Lower lobe of right lung (tissue), 2 donors: ENCODE data around the gene LPP. TPM values are rescaled to one million over a fixed set of nuclear protein-coding genes. Genes with fewer than 3 reads are reported as not detected.

ENCODE experiments used
- ATAC-seq, 2 donors: fragments of 200-7000 bp; cut with Tn5 transposase; one replicate each; pipeline ENCODE4 v1.9.1; 2020 to 2022; ENCODE audit warnings: mild to moderate bottlenecking in 2 of 2, moderate library complexity in 2 of 2
- DNase-seq: peaks from one replicate; pipeline ENCODE4 v3.0.0-alpha.2; 2020
- H3K27ac ChIP-seq: fragments of 200-600 bp; one replicate; pipeline ENCODE4 v1.8.0; 2022
- H3K27me3 ChIP-seq: fragments of 200-600 bp; one replicate; pipeline ENCODE4 v1.8.0; 2022; ENCODE audit warnings: low read depth
- H3K36me3 ChIP-seq: fragments of 200-600 bp; one replicate; pipeline ENCODE4 v1.8.0; 2022; ENCODE audit warnings: mild to moderate bottlenecking
- H3K4me1 ChIP-seq: fragments of 200-600 bp; one replicate; pipeline ENCODE4 v1.8.0; 2022
- H3K4me3 ChIP-seq: fragments of 200-600 bp; one replicate; pipeline ENCODE4 v1.8.0; 2022; ENCODE audit warnings: mild to moderate bottlenecking
- H3K9me3 ChIP-seq: fragments of 200-600 bp; one replicate; pipeline ENCODE4 v1.8.0; 2022
- intact Hi-C: fragments of 100-400 bp; cut with DNase I; formaldehyde crosslinking; loops from one replicate; pipeline ENCODE4 v1.11.0; 2022
- total RNA-seq: library from RNA; stranded (reverse); fragmentation: NEBNext Ultra II Directional; extraction: Animal tissue kit (Norgen Biotek cat#: 25700); gene quantifications from one replicate; pipeline ENCODE4 v1.2.1, GENCODE V29; 2021
- TF ChIP-seq, protein P1 (sequence below): fragments of 200-600 bp; IDR thresholded peaks from one replicate; pipeline ENCODE4 v1.8.0; 2022; ENCODE audit warnings: antibody characterized with exemption, mild to moderate bottlenecking
- donor health status: DM: no; HTN: yes; CAD: no; lungs with severe emphysema.

LPP gene
- total RNA-seq, 1 donor from 2014 or later, result 180 TPM

DNA sequence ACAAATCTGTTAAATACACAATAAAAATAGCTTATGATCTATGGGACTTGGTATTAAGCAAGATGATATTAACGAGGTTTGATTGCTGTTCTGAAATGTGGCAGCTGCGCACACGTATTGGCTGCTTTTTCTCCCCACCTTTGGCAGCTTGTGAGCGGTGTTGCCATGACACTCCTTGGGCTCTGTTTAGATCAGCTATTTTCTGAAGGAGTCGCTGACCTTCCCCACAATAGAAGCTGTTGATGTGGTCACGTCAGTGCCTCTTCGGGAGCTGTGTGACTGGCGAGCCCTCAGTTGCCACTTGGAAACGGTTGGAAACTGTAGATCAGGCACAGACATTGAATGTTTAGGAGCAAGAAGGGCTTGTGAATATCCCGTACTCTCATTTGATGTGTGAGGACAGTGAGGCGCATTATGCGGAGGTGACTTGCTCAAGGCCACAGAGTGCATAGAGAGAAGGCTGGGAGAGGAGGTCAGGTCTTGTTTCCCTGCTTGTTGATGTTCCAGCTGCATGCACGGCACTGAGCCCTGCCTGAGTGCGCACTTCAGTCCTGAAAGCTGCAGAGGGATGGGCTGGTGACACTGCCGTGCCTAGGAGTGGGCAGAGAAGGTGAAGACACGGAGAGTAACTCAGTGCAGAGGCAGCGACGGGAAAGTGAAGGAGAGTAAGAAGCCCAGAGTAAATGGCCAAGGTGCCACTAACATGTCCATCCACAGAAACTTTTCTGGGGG is 198.4 kb downstream of the LPP start:
- Histone ChIP-seq H3K27ac (no peak overlapping the region), H3K9me3 (no peaks in the 10 kb centered on the region), H3K27me3 (no peaks in the 10 kb centered on the region), H3K4me3 (no peak overlapping the region), H3K4me1 (peaks cover 17% of the 10 kb centered on the region), H3K36me3 (no peaks in the 10 kb centered on the region)
- DNase-seq, result no peak
- ATAC-seq, result no peak
- intact Hi-C loops, result no loop called here
- TF ChIP-seq, protein P1, sequence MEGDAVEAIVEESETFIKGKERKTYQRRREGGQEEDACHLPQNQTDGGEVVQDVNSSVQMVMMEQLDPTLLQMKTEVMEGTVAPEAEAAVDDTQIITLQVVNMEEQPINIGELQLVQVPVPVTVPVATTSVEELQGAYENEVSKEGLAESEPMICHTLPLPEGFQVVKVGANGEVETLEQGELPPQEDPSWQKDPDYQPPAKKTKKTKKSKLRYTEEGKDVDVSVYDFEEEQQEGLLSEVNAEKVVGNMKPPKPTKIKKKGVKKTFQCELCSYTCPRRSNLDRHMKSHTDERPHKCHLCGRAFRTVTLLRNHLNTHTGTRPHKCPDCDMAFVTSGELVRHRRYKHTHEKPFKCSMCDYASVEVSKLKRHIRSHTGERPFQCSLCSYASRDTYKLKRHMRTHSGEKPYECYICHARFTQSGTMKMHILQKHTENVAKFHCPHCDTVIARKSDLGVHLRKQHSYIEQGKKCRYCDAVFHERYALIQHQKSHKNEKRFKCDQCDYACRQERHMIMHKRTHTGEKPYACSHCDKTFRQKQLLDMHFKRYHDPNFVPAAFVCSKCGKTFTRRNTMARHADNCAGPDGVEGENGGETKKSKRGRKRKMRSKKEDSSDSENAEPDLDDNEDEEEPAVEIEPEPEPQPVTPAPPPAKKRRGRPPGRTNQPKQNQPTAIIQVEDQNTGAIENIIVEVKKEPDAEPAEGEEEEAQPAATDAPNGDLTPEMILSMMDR, result no peak

DNA sequence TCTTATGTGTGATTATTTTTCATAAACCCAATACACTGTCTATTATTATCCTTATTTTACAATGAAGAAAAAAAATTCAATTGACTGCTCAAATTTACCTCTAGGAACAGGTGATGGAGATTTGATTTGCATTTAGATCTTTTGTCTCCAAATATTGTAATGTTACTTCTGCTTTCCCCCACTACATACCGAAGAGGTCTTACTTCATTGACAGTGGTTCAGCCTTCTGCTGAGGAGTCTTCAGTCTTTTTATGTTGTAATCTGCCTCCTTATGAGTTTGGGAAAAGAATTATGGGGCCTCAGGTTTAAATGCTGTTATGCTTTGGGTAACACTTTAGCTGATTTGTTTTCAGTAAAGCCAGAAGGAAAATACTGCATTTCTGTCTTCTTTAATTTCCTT is 199.5 kb downstream of the LPP start:
- H3K36me3 ChIP-seq, result no peaks in the 10 kb centered on the region
- ATAC-seq, result no peak
- H3K4me1 ChIP-seq, result peaks cover 15% of the 10 kb centered on the region
- TF ChIP-seq, protein P1, result no peak
- DNase-seq, result no peak
- no peaks in the 10 kb centered on the region for H3K27me3 ChIP-seq
- H3K4me3 ChIP-seq, result no peak overlapping the region
- H3K9me3 ChIP-seq, result no peaks in the 10 kb centered on the region
- intact Hi-C loops, result no loop called here
- no peak overlapping the region for H3K27ac ChIP-seq

DNA sequence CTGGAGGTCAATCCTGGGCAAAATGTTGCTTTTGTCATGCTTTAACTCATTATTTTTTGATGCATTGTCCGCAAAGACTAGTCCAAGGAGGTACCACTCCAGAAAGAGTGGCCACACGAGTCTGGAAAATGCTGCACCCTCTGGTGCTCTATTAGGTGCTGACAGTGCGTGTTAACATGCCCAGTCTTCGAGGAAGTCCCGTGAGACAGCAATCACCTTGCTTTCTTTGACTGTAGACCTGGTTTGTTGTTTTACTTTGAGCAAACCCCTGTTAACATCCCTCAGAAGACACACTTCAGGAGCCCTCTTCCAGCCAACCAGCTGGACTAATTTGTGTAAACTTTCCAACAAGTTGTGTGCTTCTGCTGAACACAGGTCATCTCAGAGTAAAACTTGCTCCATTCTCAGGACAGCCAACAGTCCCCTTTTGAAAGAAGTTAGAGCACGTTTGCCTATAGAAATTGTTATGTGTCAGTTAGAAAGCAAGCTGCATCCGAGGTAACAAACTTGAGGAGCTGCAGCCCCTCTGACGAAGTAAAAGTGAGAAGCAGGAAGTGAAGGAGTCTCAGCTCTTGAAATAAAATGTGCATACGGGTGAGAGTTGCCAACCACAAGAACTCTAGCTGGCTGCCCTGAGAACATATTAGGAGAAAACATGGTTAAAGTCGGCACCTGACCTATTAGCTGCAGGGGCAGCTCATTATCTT is 205.0 kb downstream of the LPP start:
- ATAC-seq, result peak; percentile 50 to 72
- Histone ChIP-seq H3K4me3 (no peak overlapping the region), H3K9me3 (no peaks in the 10 kb centered on the region), H3K27me3 (no peaks in the 10 kb centered on the region), H3K36me3 (no peaks in the 10 kb centered on the region), H3K4me1 (peaks cover 19% of the 10 kb centered on the region), H3K27ac (no peak overlapping the region)
- intact Hi-C loops, result no loop called here
- TF ChIP-seq, protein P1, result no peak
- no peak for DNase-seq

DNA sequence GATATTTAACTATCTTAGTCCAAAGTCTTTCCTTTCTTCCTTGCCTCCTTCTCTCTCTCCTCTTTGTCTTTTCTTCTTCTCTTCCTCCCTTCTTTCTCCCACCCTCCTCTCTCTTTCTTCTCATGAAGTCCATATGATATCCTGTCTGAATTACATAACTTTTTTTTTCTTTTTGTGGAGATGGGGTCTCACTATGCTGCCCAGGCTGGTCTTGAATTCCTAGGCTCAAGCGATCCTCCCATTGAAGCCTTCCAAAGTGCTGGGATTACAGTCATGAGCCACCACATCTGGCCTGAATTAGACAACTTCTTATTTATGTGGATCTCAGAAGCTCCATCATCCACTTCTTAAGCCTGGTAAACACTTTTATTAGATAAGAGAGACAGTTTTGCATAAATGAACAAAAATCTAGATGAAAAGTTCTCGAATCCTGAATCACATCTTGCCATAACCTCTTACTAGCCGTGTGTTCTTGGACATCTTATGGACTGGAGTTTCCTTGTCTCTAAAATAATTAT is 206.5 kb downstream of the LPP start:
- H3K4me1 ChIP-seq, result peaks cover 22% of the 10 kb centered on the region
- no peak overlapping the region for H3K4me3 ChIP-seq
- intact Hi-C loops, result no loop called here
- ATAC-seq (no peak), DNase-seq (no peak)
- H3K27me3 ChIP-seq, result no peaks in the 10 kb centered on the region
- H3K9me3 ChIP-seq, result no peaks in the 10 kb centered on the region
- H3K27ac ChIP-seq, result no peak overlapping the region
- H3K36me3 ChIP-seq, result no peaks in the 10 kb centered on the region
- TF ChIP-seq, protein P1, result no peak

DNA sequence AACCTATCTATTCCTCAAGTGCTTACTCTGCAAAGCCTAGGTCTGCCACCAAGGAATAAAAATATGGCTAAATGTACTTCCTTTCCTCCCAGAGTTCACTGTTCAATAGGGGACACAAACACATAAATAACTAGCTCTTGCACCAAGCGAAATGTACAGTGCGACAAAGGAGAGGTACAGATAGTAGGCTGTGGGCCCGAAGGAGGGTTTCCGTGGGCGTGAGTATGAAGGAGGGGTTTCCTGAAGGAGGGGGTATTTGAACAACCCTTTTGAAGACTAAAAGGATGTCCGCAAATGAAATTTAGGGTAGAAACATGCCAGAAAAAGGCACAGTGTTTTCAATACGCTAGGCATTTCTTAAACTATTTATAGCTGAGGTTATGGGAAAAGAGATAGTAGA is 207.9 kb downstream of the LPP start:
- Histone ChIP-seq H3K27me3 (no peaks in the 10 kb centered on the region), H3K9me3 (no peaks in the 10 kb centered on the region), H3K4me1 (peaks cover 31% of the 10 kb centered on the region), H3K36me3 (no peaks in the 10 kb centered on the region), H3K4me3 (no peak overlapping the region), H3K27ac (no peak overlapping the region)
- TF ChIP-seq, protein P1, result no peak
- DNase-seq, result no peak
- intact Hi-C loops, result no loop called here
- no peak for ATAC-seq
